GM19193 (cell line): ENCODE results near the gene USP5.

Source experiments
- POLR2A ChIP-seq: IDR thresholded peaks from 4 replicates; pipeline ENCODE4 v1.6.1; 2011; ENCODE audit not compliant: insufficient read depth, insufficient read length; ENCODE audit errors: extremely low read depth

The USP5 gene

DNA sequence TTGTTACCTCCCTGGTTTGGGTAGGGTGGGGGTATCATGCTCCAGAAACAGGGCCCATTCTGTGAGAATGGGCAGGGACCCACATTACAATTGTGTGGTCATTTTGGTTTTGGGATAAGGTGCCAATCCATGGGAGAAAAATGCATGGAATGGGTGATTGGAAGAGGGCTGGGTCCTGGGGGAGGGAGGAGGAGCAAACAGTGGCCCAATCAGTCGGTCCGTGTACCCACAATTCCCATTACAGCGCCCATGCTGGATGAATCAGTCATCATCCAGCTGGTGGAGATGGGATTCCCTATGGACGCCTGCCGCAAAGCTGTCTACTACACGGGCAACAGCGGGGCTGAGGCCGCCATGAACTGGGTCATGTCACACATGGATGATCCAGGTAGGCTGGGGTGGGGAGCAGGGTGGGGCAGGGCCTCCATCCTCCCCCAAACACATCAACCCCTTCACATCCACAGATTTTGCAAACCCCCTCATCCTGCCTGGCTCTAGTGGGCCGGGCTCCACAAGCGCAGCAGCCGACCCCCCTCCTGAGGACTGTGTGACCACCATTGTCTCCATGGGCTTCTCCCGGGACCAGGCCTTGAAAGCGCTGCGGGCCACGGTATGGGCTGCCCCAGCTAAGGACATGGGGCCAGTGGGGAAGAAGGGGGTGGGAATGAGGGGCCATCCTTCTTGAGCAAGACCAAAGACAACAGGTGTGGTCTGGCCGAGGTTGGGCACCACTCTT lies 11.8 kb downstream of the USP5 start:
- TF ChIP-seq POLR2A, result no peak

- no peak for TF ChIP-seq POLR2A
Observed at GRCh38 chr12:6866163-6866919, 14.4 kb downstream of the USP5 start.

DNA sequence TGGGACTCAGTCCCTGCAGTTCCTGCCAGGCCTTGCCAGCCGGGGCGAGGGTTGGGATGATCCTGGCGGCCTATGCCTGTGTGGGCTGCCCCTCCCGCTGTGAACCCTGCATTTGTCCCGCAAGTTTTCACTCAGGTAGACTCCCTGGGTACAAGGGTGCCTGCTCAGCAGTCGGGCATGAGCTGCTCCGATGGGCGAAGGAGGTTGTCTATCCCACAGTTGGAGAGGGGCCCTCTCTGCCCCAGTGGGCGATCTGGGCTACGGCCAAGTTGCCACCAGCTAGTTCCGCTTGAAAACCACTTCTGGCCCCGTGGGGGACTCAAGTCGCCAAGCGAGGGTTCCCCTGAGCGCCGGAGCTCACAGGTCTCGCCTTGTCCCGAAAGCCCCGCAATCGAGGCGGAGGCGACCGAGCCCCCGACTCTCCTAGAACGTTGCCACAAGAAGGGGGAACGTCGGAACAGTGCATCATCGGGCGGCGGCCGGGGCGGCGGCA lies 15.0 kb downstream of the USP5 start:
- no peak for TF ChIP-seq POLR2A

- peak; percentile 99 for TF ChIP-seq POLR2A
Observed at GRCh38 chr12:6867413-6868210, 15.7 kb downstream of the USP5 start, which contains the start of gene TPI1. TSS of gene TPI1 (plus strand) at chr12:6867531. CDS start at chr12:6867567, 36 bp downstream.

GRCh38 chr12:6868211-6869048 lies 16.5 kb downstream of the USP5 start:
- TF ChIP-seq POLR2A, result no peak

- TF ChIP-seq POLR2A, result peak; percentile 29
Observed at GRCh38 chr12:6869049-6870021, 17.4 kb downstream of the USP5 start.

- peak; percentile 16 for TF ChIP-seq POLR2A
Observed at GRCh38 chr12:6871052-6871957, 19.4 kb downstream of the USP5 start.

DNA sequence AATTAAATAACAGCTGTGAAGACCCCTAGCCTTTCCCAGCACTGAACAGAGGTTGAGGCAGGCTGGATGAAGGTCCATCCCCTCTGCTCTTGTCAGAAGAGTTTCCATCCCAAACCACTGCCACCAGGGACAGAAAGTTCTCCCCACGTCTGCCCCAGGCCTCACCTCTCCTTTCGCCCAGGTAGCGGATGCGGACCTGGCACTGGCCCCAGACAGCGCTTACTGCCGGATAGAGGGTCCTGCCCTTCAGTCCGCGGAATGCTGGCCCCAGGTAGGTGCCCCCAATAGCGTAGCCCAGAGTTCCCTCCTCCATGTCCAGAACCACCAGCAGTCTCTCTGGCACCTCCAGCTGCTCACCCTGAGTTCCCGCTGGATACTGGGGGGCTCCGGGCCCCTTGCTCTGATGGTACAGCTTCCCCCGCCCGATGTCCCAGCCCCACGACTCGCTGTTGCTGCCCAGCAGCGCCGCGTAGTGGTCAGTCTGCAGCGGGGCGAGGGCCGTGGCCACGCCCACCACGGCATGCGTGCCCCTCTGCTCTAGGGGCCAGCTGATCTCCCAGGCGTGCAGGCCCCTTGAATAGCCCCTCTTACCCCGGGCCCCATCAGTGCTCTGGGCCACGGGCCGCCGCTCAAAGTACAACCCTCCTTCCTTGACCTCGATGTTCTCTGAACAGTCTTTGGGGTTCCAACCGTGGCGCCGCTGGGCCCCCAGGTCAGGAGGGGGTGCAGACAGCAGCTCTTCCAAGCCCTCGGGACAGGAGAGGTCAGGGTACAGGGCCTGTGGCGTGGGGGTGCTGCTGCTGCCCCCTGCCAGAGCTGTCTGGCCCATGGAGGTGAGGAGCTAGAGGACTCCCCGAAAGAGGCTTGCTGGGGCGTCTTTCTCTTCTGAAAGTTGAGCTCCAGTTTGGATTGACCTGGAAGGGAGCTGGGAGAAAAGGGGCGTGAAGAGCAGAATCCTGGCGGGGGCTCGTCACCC lies 20.4 kb downstream of the USP5 start:
- peak; percentile 45 for TF ChIP-seq POLR2A

DNA sequence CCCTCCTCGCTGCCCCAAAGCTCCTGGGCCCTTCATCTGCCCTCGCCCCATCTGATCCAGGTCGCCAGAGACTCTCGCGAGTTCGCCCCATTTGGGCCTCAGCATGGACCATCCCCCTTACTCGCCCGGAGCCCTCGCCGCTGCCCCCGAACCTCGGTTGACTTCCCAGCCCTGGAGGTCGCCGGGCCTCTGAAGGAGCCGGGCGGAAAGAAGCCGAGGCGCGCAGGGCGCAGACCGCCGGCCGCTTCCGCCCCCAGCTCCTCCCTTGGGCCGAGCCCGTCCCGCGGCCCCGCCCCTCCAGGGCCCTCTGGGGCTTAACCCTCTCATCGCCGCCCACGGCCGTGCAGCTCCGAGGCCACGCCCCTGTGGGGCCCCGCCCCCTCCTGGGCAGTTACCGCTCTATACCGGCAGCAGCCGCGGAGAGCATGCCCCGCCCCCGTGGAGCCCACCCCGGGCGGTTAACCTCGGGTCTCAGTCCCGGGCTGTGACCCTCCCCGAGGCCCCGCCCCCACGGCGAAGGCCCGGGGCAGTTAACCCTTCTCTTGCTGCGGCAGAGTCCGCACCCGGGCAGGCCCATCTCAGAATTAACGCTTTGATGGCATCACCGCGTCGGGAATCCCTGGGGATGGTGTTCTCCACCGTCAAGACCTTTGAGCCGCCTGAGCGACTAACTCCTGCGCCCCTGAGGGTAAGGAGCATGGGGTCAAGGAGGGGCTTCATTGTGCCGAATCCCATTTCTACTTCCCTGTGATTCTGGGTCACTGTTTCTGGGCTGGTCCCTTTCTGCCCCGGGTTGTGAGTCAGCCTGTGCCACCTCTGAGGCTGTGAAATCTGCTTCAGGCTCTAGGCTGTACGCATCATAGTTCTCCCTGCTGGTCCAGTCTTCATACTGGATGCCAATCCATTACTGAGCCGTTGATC lies 21.4 kb downstream of the USP5 start, which contains the start of gene SPSB2:
SPSB2 (minus strand) TSS at position 210 of the 921 bp plus-strand sequence. CDS start 402 bp downstream, outside the sequence.
- TF ChIP-seq POLR2A, result peak; percentile 74

DNA sequence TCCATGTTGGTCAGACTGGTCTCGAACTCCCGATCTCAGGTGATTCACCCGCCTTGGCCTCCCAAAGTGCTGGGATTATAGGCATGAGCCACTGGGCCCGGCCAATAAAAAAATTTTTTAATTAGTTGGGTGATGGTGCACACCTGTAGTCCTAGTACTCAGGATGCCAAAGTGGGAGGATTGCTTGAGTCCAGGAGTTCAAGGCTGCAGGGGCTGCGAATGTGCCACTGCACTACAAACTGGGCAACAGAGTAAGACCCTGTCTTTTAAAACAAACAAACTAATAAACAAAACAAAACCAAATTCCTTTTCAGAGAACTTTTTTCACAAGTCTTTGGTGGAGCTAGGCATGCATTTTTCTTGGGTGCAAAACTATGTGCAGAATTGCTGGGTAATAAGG lies 31.3 kb downstream of the USP5 start:
- TF ChIP-seq POLR2A, result no peak
